Vagina (tissue), 2 donors: ENCODE data around the gene ADORA2A.

ENCODE experiments used
- POLR2A ChIP-seq, 2 donors: fragments of 450-650 bp; IDR thresholded peaks; one replicate each; pipeline ENCODE4 v1.6.1; 2017; ENCODE audit warnings: antibody characterized with exemption in 2 of 2, mild to moderate bottlenecking in 2 of 2, moderate library complexity in 2 of 2
- POLR2AphosphoS5 ChIP-seq, 2 donors: sonication (generic); formaldehyde crosslinking; IDR thresholded peaks; one replicate each; pipeline ENCODE4 v1.9.0; 2017; ENCODE audit warnings: antibody characterized with exemption in 2 of 2, mild to moderate bottlenecking in 2 of 2, low read depth in 1 of 2; ENCODE audit not compliant: insufficient read depth in 1 of 2
- TF ChIP-seq, protein P1 (sequence below), 3 experiments: fragments of 450-650 bp in 2 of 3; fragments of 200-600 bp in 1 of 3; sonication (generic) in 1 of 3; IDR thresholded peaks; one replicate each; pipeline ENCODE4 v1.5.1; 2017 to 2019; ENCODE audit warnings: antibody characterized with exemption in 3 of 3, mild to moderate bottlenecking in 2 of 3, moderate library complexity in 2 of 3

DNA sequence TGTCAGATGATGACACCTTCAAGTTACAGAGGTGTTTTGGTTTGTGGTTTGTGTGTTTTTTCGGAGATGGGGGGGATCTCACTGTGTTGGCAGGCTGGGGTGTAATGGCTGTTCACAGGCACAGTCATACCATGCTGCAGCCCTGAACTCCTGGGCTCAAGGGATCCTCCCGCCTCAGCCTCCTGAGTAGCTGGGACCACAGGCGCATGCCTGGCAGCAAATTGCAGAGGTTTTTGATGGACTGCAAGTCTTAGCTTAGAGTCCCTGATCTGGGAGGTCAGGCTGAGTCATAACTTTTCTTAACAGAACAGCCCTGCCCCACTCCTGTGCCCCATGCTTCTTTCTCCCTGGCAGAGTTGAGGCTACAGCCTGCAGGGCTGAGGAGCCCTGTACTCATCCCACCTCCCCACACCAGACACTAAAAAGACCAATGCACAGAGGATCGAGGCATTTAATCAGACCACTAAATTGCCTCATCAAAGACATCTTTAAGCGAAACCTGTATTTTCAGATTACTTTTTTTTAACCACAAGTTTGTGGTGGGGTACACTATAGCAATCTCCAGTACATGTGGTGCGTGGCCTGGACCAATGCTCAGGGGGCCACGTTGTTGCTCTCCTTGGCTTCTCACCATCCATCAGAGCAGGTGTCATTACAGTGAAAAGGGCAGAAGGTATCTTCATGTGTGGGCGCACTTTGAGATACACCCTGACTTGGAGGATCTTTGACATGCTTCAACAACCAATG, 17.1 kb upstream of the ADORA2A start:
- TF ChIP-seq, protein P1, sequence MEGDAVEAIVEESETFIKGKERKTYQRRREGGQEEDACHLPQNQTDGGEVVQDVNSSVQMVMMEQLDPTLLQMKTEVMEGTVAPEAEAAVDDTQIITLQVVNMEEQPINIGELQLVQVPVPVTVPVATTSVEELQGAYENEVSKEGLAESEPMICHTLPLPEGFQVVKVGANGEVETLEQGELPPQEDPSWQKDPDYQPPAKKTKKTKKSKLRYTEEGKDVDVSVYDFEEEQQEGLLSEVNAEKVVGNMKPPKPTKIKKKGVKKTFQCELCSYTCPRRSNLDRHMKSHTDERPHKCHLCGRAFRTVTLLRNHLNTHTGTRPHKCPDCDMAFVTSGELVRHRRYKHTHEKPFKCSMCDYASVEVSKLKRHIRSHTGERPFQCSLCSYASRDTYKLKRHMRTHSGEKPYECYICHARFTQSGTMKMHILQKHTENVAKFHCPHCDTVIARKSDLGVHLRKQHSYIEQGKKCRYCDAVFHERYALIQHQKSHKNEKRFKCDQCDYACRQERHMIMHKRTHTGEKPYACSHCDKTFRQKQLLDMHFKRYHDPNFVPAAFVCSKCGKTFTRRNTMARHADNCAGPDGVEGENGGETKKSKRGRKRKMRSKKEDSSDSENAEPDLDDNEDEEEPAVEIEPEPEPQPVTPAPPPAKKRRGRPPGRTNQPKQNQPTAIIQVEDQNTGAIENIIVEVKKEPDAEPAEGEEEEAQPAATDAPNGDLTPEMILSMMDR (IDR thresholded peaks at IDR 0.05) = no peak
- TF ChIP-seq POLR2A (IDR thresholded peaks at IDR 0.05) (no peak), POLR2AphosphoS5 (IDR thresholded peaks at IDR 0.05; ENCODE audit: insufficient read depth in 1 of 2, low read depth in 1 of 2) (no peak)
